ENCODE results near the gene TOM1L2. TPM values are rescaled to one million over a fixed set of nuclear protein-coding genes. Genes with fewer than 3 reads are reported as not detected.

The TOM1L2 gene
- total and polyA plus RNA-seq, 2 of the 4 experiments (the other 2 are of a cell fraction): 34.4 to 51.7 TPM

DNA sequence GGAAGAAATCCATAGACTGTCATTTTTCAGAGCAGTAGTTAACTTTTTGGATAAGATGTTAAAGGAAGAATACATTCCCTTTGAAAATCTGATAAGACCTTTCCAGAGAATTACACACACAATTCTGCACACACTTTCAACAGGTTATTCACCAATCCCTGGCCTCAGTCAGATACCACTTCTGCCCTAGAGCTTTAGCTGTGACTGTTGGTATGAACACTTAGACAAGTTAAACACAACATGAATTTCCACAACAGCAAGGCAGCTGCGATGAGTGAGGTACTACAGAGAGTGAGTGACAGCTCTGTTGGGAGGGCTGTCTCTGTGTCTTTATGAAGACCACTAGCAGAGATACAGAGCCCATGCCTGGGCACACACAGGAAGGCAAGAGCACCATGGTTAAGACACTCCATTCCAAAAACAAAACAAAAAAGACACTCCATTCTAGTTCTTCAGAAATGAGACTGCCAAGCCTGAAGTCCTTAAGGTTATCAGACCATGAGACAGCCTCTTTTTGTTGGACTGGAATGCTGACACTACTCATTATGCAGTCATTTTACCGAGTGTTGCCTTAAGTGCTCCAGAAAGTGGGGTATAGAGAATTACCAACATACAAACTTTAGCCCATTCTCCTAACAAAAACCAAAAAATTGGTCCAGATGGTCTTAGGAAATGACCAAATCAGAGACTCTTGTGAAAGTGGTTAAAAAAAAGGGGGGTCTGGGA, 42.4 kb downstream of the TOM1L2 start:
- Histone ChIP-seq H2BK120ac (ENCODE audit: low read depth, low read length) (peak overlapping the region; percentile 41; the same call in 1 of the 2 replicates), H2AK9ac (replicated peaks; ENCODE audit: low read depth, low read length, poor library complexity) (peak overlapping the region; percentile 25), H4K20me1 (ENCODE audit: insufficient read depth, low read length) (peaks cover 4% of the 10 kb centered on the region; the same call in 1 of the 2 replicates), H4K91ac (ENCODE audit: insufficient read depth, low read depth, low read length) (peak overlapping the region; percentile 8), H3K4ac (ENCODE audit: low read depth, low read length) (peak overlapping the region; percentile 52; the same call in 1 of the 2 replicates), H3K4me3 (ENCODE audit: insufficient read depth, low read depth, low read length) (no peak overlapping the region), H3K27ac (ENCODE audit: insufficient read depth, low read length) (no peak overlapping the region), H2BK5ac (ENCODE audit: low read depth, low read length, poor library complexity, severe bottlenecking) (peak overlapping the region; percentile 41), H3K18ac (ENCODE audit: low read depth, low read length) (no peak overlapping the region), H3K14ac (replicated peaks; ENCODE audit: low read depth, low read length) (peak overlapping the region; percentile 13), H3K23ac (ENCODE audit: low read depth, low read length) (peak overlapping the region; percentile 36; the same call in 1 of the 2 replicates), H2BK20ac (ENCODE audit: low read depth, low read length) (peak overlapping the region; percentile 66), H3K9me1 (ENCODE audit: insufficient read depth, low read length) (peaks cover 20% of the 10 kb centered on the region), H3K4me1 (ENCODE audit: control insufficient read depth, insufficient read depth, low read length) (peaks cover 16% of the 10 kb centered on the region), H2AK5ac (ENCODE audit: low read depth, low read length) (peak overlapping the region; percentile 67; the same call in 1 of the 2 replicates), H2BK15ac (ENCODE audit: low read depth, low read length) (peak overlapping the region; percentile 62; the same call in 1 of the 3 replicates), H4K5ac (ENCODE audit: low read depth, low read length) (no peak overlapping the region), H3K56ac (ENCODE audit: extremely low read depth, insufficient read depth, low read length) (no peak overlapping the region), H3K4me2 (ENCODE audit: low read depth, low read length) (no peak overlapping the region), H3K36me3 (ENCODE audit: control insufficient read depth, insufficient read depth, low read length) (no peaks in the 10 kb centered on the region), H3K9ac (ENCODE audit: low read depth, low read length) (no peak overlapping the region), H3K9me3 (ENCODE audit: control insufficient read depth, insufficient read depth, low read length) (no peaks in the 10 kb centered on the region), H2AFZ (replicated peaks; ENCODE audit: low read length, poor library complexity) (peak overlapping the region; percentile 12), H3K27me3 (ENCODE audit: control insufficient read depth, insufficient read depth, low read length) (no peaks in the 10 kb centered on the region), H3K79me1 (ENCODE audit: low read depth in 1 of 2, low read length in 2 of 2) (peaks cover 40 to 77% of the 10 kb centered on the region in 2 experiments), H4K8ac (ENCODE audit: low read depth in 2 of 2, low read length in 2 of 2) (peak overlapping the region in 1 of 2 experiments; percentile 36; a peak in 1 of 4 replicates)
- intact Hi-C loops (cut with micrococcal nuclease): no loop called here
- CTCF ChIA-PET: no interaction called here
- no TSS peak for BruUV-seq (replicated peaks)
- DNase-seq (peak; percentile 42), ATAC-seq (ENCODE audit: low read depth) (peak; percentile 43)
- TF ChIP-seq MAFK (IDR thresholded peaks at IDR 0.05; ENCODE audit: low read depth, low read length) (0 out of 2 replicates have a peak, but pooled peaks have one; percentile 20), MAZ (IDR thresholded peaks at IDR 0.05; ENCODE audit: borderline replicate concordance, low read depth, low read length) (no peak)
- WGBS, 2 experiments (ENCODE audit: extremely low coverage in 2 of 2, insufficient read length in 1 of 2): no CpG with 5 or more reads among the region's 2 CpGs
- dilution Hi-C loops (cut with HindIII; ENCODE audit: low sequenced_read_pairs, unreplicated experiment): no loop called here
- in situ Hi-C loops (cut with MboI; ENCODE audit: low sequenced_read_pairs): no loop called here
- POLR2A ChIA-PET (ENCODE audit: unreplicated experiment): no interaction called here

Measured in IMR-90 (cell line).